GM18502 (cell line): ENCODE measurements around the gene C7orf25.

Experiments
- ATAC-seq: cut with Tn5 transposase; IDR thresholded peaks from one replicate; pipeline ENCODE4 v1.9.1; 2021; ENCODE audit warnings: mild to moderate bottlenecking; ENCODE audit not compliant: unreplicated experiment, poor library complexity

The C7orf25 gene

GRCh38 chr7:42880392-42880791, 31.5 kb downstream of the C7orf25 start:
- ATAC-seq: no peak

- ATAC-seq: no peak
Observed at GRCh38 chr7:42878303-42878702, 33.6 kb downstream of the C7orf25 start.

GRCh38 chr7:42877862-42878261, 34.0 kb downstream of the C7orf25 start:
- ATAC-seq: no peak

GRCh38 chr7:42876182-42877068, 35.4 kb downstream of the C7orf25 start:
- ATAC-seq: peak; percentile 99

- ATAC-seq: peak; percentile 99
Observed at GRCh38 chr7:42869131-42870020, 42.5 kb downstream of the C7orf25 start.

DNA sequence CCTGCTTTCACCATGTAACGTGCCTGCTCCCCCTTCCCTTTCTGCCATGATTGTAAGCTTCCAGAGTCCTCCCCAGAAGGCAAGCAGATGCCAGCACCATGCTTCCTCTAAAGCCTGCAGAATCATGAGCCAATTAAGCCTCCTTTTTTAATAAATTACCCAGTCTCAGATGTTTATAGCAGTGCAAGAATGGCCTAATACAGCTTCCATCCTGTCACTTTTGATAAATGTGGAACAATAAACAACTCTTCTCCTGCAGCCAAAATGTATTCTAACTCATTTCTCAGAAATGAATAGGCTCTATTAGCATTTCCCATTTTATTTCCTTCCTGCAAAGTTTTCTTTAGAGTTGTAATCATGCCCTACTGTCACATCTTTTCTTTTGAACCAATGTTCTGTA, 43.4 kb downstream of the C7orf25 start:
- no peak for ATAC-seq
